SK-N-SH (cell line): ENCODE results near the gene TBC1D8. TPM values are rescaled to one million over a fixed set of nuclear protein-coding genes. Genes with fewer than 3 reads are reported as not detected.

Source experiments
- CTCF ChIA-PET: fragments of 300-600, 350-600 bp; formaldehyde crosslinking; extraction: SDS; loops from one replicate; lab custom pipeline; 2021; lab: Yijun Ruan, JAX
- POLR2A ChIA-PET: fragments of 350-600 bp; sonication (Branson Sonifier 250); formaldehyde crosslinking; extraction: SDS; loops from one replicate; lab custom pipeline; 2020; ENCODE audit warnings: antibody characterized with exemption, inconsistent platforms; lab: Yijun Ruan, JAX
- DNase-seq: peaks from one replicate; pipeline ENCODE4 v3.0.0; 2012
- H2AFZ ChIP-seq: fragments of 200-600 bp; sonication (generic); 2 replicates; pipeline ENCODE4 v1.8.1; 2016; ENCODE audit warnings: antibody characterized with exemption, mild to moderate bottlenecking, low read depth
- H3F3A ChIP-seq: fragments of 200-600 bp; sonication (generic); replicated peaks from 2 replicates; pipeline ENCODE3; 2016; ENCODE audit warnings: antibody characterized with exemption, mild to moderate bottlenecking; ENCODE audit not compliant: insufficient read depth
- H3K27ac ChIP-seq, 2 experiments: fragments of 200-500 bp in 1 of 2; fragments of 200-600 bp in 1 of 2; sonication (Bioruptor generic) in 1 of 2; sonication (generic), shearing (Covaris generic) in 1 of 2; 2 replicates each; pipeline versions ENCODE4 v1.5.1 to v1.6.1; 2014 to 2016; ENCODE audit warnings: low read depth in 2 of 2, inconsistent platforms in 1 of 2, low read length in 1 of 2, mild to moderate bottlenecking in 1 of 2, mixed read lengths in 1 of 2
- H3K27me3 ChIP-seq: fragments of 200-600 bp; sonication (generic), shearing (Covaris generic); 2 replicates; pipeline ENCODE4 v1.6.1; 2016; ENCODE audit warnings: mixed run types; ENCODE audit not compliant: insufficient read depth
- H3K36me3 ChIP-seq, 2 experiments: fragments of 200-500 bp in 1 of 2; fragments of 200-600 bp in 1 of 2; sonication (Bioruptor generic) in 1 of 2; sonication (generic) in 1 of 2; replicated peaks in 1 of 2; 2 replicates each; pipeline versions ENCODE3 to v1.5.1; 2014 to 2016; ENCODE audit warnings: low read length in 1 of 2, mild to moderate bottlenecking in 1 of 2; ENCODE audit not compliant: insufficient read depth in 2 of 2, control insufficient read depth in 1 of 2
- H3K4me1 ChIP-seq, 2 experiments: fragments of 200-500 bp in 1 of 2; fragments of 200-600 bp in 1 of 2; sonication (Bioruptor generic) in 1 of 2; sonication (generic), shearing (Covaris generic) in 1 of 2; 2 replicates each; pipeline versions ENCODE4 v1.5.1 to v1.6.1; 2014 to 2016; ENCODE audit warnings: low read depth in 1 of 2, low read length in 1 of 2, mixed run types in 1 of 2; ENCODE audit not compliant: insufficient read depth in 2 of 2, control insufficient read depth in 1 of 2
- H3K4me2 ChIP-seq: fragments of 200-600 bp; sonication (generic), shearing (Covaris generic); 2 replicates; pipeline ENCODE4 v1.6.1; 2017; ENCODE audit warnings: mixed run types
- H3K4me3 ChIP-seq, 2 experiments: fragments of 200-500 bp in 1 of 2; fragments of 200-600 bp in 1 of 2; sonication (Bioruptor generic) in 1 of 2; sonication (generic), shearing (Covaris generic) in 1 of 2; 2 replicates each; pipeline versions ENCODE4 v1.5.1 to v1.8.1; 2014 to 2016; ENCODE audit warnings: low read depth in 2 of 2, inconsistent platforms in 1 of 2, low read length in 1 of 2, mild to moderate bottlenecking in 1 of 2, mixed read lengths in 1 of 2, moderate library complexity in 1 of 2
- H3K79me2 ChIP-seq: fragments of 200-600 bp; sonication (generic); 2 replicates; pipeline ENCODE4 v1.8.1; 2017; ENCODE audit warnings: mild to moderate bottlenecking; ENCODE audit not compliant: insufficient read depth
- H3K9ac ChIP-seq: fragments of 200-600 bp; sonication (generic); 2 replicates; pipeline ENCODE4 v1.6.1; 2017; ENCODE audit warnings: mixed run types
- H3K9me2 ChIP-seq: fragments of 200-600 bp; sonication (generic); 2 replicates; pipeline ENCODE4 v1.6.1; 2017; ENCODE audit warnings: mixed run types
- H3K9me3 ChIP-seq: fragments of 200-600 bp; sonication (generic); 2 replicates; pipeline ENCODE4 v1.6.1; 2017; ENCODE audit warnings: mixed run types, mild to moderate bottlenecking, moderate library complexity
- H4K20me1 ChIP-seq: fragments of 200-600 bp; sonication (generic); 2 replicates; pipeline ENCODE4 v1.6.1; 2017; ENCODE audit warnings: mild to moderate bottlenecking, mixed run types; ENCODE audit not compliant: insufficient read depth
- CHD2 ChIP-seq: fragments of 150-350 bp; IDR thresholded peaks from 2 replicates; pipeline ENCODE4 v1.6.1; 2018; ENCODE audit warnings: low read length; ENCODE audit not compliant: partially characterized antibody
- FOXJ3 ChIP-seq: sonication (generic); formaldehyde crosslinking; IDR thresholded peaks from 2 replicates; pipeline ENCODE4 v1.5.1; 2020; ENCODE audit warnings: mild to moderate bottlenecking, missing genetic modification reagents
- JUND ChIP-seq: IDR thresholded peaks from 2 replicates; pipeline ENCODE4 v1.4.0; 2012
- REST ChIP-seq: IDR thresholded peaks from 2 replicates; pipeline ENCODE4 v1.6.1; 2012; ENCODE audit warnings: mild to moderate bottlenecking, low read depth, low read length, moderate library complexity
- RXRA ChIP-seq: IDR thresholded peaks from 2 replicates; pipeline ENCODE4 v1.4.0; 2012; ENCODE audit warnings: low read depth, mild to moderate bottlenecking, borderline replicate concordance
- SIN3A ChIP-seq: IDR thresholded peaks from 2 replicates; pipeline ENCODE4 v1.6.1; 2012; ENCODE audit warnings: low read depth, mild to moderate bottlenecking, low read length, moderate library complexity, borderline replicate concordance
- TAF1 ChIP-seq: IDR thresholded peaks from 2 replicates; pipeline ENCODE4 v1.6.1; 2012; ENCODE audit warnings: low read depth, mild to moderate bottlenecking, low read length, moderate library complexity, borderline replicate concordance
- ZBTB33 ChIP-seq: IDR thresholded peaks from 2 replicates; pipeline ENCODE4 v1.4.0; 2012; ENCODE audit warnings: low read depth, borderline replicate concordance
- WGBS: methylation state at CpG from one replicate; pipeline ENCODE4 v1.1.6; 2017; ENCODE audit warnings: low lambda C conversion rate; 5-methylcytosine and 5-hydroxymethylcytosine counted together
- polyA plus RNA-seq, 3 experiments: library from polyadenylated mRNA; depleted of rRNA; stranded (reverse); fragments of >200 nt; gene quantifications; 2 replicates each; pipeline ENCODE4 v1.2.3, GENCODE V29; 2012

Gene TBC1D8
- polyA plus RNA-seq, 1 of the 3 experiments (the other 2 are of a cell fraction), result 5.3 TPM

- Histone ChIP-seq H4K20me1 (no peaks in the 10 kb centered on the region), H3K9ac (no peak overlapping the region), H3F3A (peaks cover 5% of the 10 kb centered on the region), H2AFZ (no peak overlapping the region), H3K4me2 (no peak overlapping the region), H3K9me3 (no peaks in the 10 kb centered on the region), H3K4me1 (peaks cover 16 to 18% of the 10 kb centered on the region in 2 experiments; a peak in 2 of 4 replicates), H3K4me3 (no peak overlapping the region), H3K79me2 (no peaks in the 10 kb centered on the region), H3K9me2 (no peaks in the 10 kb centered on the region), H3K27me3 (no peaks in the 10 kb centered on the region), H3K36me3 (no peaks in the 10 kb centered on the region), H3K27ac (no peak overlapping the region)
- ChIA-PET CTCF (interaction anchor here (1.2 kb wide), 1 partner anchor 91 kb away, joined by 3 read pairs; no protein-coding TSS in a partner anchor), POLR2A (no interaction called here)
- TF ChIP-seq CHD2, result no peak
- TF ChIP-seq JUND, result no peak
- TF ChIP-seq ZBTB33, result no peak
- TF ChIP-seq SIN3A, result no peak
- no peak for TF ChIP-seq TAF1
- no peak for TF ChIP-seq RXRA
- TF ChIP-seq REST, result no peak
- WGBS, result 76% methylated on average over 5 of the region's 5 CpGs
- DNase-seq, result no peak
Observed at GRCh38 chr2:101127319-101128056, 23.7 kb downstream of the TBC1D8 start.

GRCh38 chr2:101125808-101126207 lies 25.4 kb downstream of the TBC1D8 start:
- no peaks in the 10 kb centered on the region for H3K9me2 ChIP-seq
- H3K27me3 ChIP-seq, result no peaks in the 10 kb centered on the region
- H3K4me1 ChIP-seq, result peaks cover 19 to 21% of the 10 kb centered on the region in 2 experiments; a peak in 3 of 4 replicates
- 89% methylated on average over 3 of the region's 3 CpGs for WGBS
- H3K27ac ChIP-seq, result no peak overlapping the region; a peak in 1 of 4 replicates
- H3K36me3 ChIP-seq, result no peaks in the 10 kb centered on the region
- ChIA-PET CTCF (no interaction called here), POLR2A (no interaction called here)
- no peak for TF ChIP-seq ZBTB33
- no peak for TF ChIP-seq RXRA
- no peak for TF ChIP-seq FOXJ3 (CRISPR knock-in tag)
- no peaks in the 10 kb centered on the region for H3K79me2 ChIP-seq
- H3K4me3 ChIP-seq, result no peak overlapping the region
- no peak for DNase-seq
- no peak overlapping the region for H2AFZ ChIP-seq
- no peaks in the 10 kb centered on the region for H4K20me1 ChIP-seq
- H3K9ac ChIP-seq, result no peak overlapping the region
- H3F3A ChIP-seq, result peaks cover 5% of the 10 kb centered on the region
- no peak overlapping the region for H3K4me2 ChIP-seq
- H3K9me3 ChIP-seq, result no peaks in the 10 kb centered on the region
